Right atrium auricular region (tissue), 2 donors: Measurements from ENCODE around the gene TRPC3. TPM values are rescaled to one million over a fixed set of nuclear protein-coding genes. Genes with fewer than 3 reads are reported as not detected.

ENCODE experiments used
- DNase-seq: peaks from one replicate; pipeline ENCODE4 v3.0.0-alpha.2; 2019; ENCODE audit warnings: low spot score
- H3K27ac ChIP-seq, 2 donors: fragments of 200-600 bp; sonication (generic); 1 replicate in 1 of 2; 2 replicates in 1 of 2; pipeline ENCODE4 v1.5.1; 2016 to 2019
- H3K27me3 ChIP-seq, 2 donors: fragments of 200-600 bp; sonication (generic); one replicate each; pipeline versions ENCODE4 v1.5.1 to v1.6.0; 2017 to 2019
- H3K36me3 ChIP-seq: fragments of 200-600 bp; sonication (generic); one replicate; pipeline ENCODE4 v1.5.1; 2016
- H3K4me1 ChIP-seq, 2 donors: fragments of 200-600 bp; sonication (generic); one replicate each; pipeline versions ENCODE4 v1.5.1 to v1.6.0; 2017 to 2019
- H3K4me3 ChIP-seq, 2 donors: fragments of 200-600 bp; sonication (generic); 1 replicate in 1 of 2; 2 replicates in 1 of 2; pipeline ENCODE4 v1.5.1; 2017 to 2019; ENCODE audit warnings: mild to moderate bottlenecking in 1 of 2, moderate library complexity in 1 of 2
- H3K9me3 ChIP-seq, 2 donors: fragments of 200-600 bp; sonication (generic); one replicate each; pipeline ENCODE4 v1.5.1; 2019
- CTCF ChIP-seq, 2 donors: fragments of 200-600 bp; sonication (generic); IDR thresholded peaks; one replicate each; pipeline ENCODE4 v1.5.1; 2019; ENCODE audit warnings: antibody characterized with exemption in 2 of 2
- total RNA-seq, 2 donors: library from RNA; depleted of rRNA; stranded (reverse); fragments of >200 nt; gene quantifications; one replicate each; pipeline ENCODE4 v1.1.0, GENCODE V29; 2016

The TRPC3 gene
- total RNA-seq, 2 donors from 2014 or later = 0.15 to 0.63 TPM

- Histone ChIP-seq H3K4me3 (no peak overlapping the region), H3K36me3 (no peaks in the 10 kb centered on the region), H3K27me3 (no peaks in the 10 kb centered on the region), H3K9me3 (no peaks in the 10 kb centered on the region), H3K27ac (no peak overlapping the region), H3K4me1 (no peaks in the 10 kb centered on the region)
- DNase-seq = no peak
- TF ChIP-seq CTCF (IDR thresholded peaks at IDR 0.05) = no peak
Observed at GRCh38 chr4:121861426-121861825, 90.4 kb downstream of the TRPC3 start.

GRCh38 chr4:121860121-121860520, 91.7 kb downstream of the TRPC3 start:
- no peak overlapping the region for H3K4me3 ChIP-seq
- no peaks in the 10 kb centered on the region for H3K4me1 ChIP-seq
- no peak for TF ChIP-seq CTCF (IDR thresholded peaks at IDR 0.05)
- peaks cover 3% of the 10 kb centered on the region for H3K36me3 ChIP-seq
- no peak for DNase-seq
- H3K27me3 ChIP-seq = no peaks in the 10 kb centered on the region
- no peak overlapping the region for H3K27ac ChIP-seq
- no peaks in the 10 kb centered on the region for H3K9me3 ChIP-seq

- DNase-seq = no peak
- no peak for TF ChIP-seq CTCF (IDR thresholded peaks at IDR 0.05)
- H3K9me3 ChIP-seq = no peaks in the 10 kb centered on the region
Observed at GRCh38 chr4:121851354-121851753, 100.5 kb downstream of the TRPC3 start.

GRCh38 chr4:121846662-121847061, 105.2 kb downstream of the TRPC3 start:
- Histone ChIP-seq H3K36me3 (peaks cover 36% of the 10 kb centered on the region), H3K4me3 (no peak overlapping the region), H3K27me3 (no peaks in the 10 kb centered on the region), H3K27ac (no peak overlapping the region), H3K9me3 (no peaks in the 10 kb centered on the region), H3K4me1 (no peaks in the 10 kb centered on the region)
- no peak for DNase-seq
- no peak for TF ChIP-seq CTCF (IDR thresholded peaks at IDR 0.05)

More at GRCh38 chr4:121851354-121851753, 100.5 kb downstream of the TRPC3 start:
- no peaks in the 10 kb centered on the region for H3K4me1 ChIP-seq
- H3K27me3 ChIP-seq = no peaks in the 10 kb centered on the region
- H3K4me3 ChIP-seq = no peak overlapping the region
- peaks cover 26% of the 10 kb centered on the region for H3K36me3 ChIP-seq
- H3K27ac ChIP-seq = no peak overlapping the region

GRCh38 chr4:121842862-121843261, 109.0 kb downstream of the TRPC3 start:
- H3K27me3 ChIP-seq = no peaks in the 10 kb centered on the region
- no peak overlapping the region for H3K27ac ChIP-seq
- H3K4me3 ChIP-seq = no peak overlapping the region
- no peaks in the 10 kb centered on the region for H3K4me1 ChIP-seq
- TF ChIP-seq CTCF (IDR thresholded peaks at IDR 0.05) = no peak
- no peaks in the 10 kb centered on the region for H3K9me3 ChIP-seq
- peaks cover 33% of the 10 kb centered on the region for H3K36me3 ChIP-seq
- DNase-seq = no peak

- Histone ChIP-seq H3K9me3 (no peaks in the 10 kb centered on the region), H3K27me3 (no peaks in the 10 kb centered on the region), H3K4me3 (no peak overlapping the region), H3K4me1 (no peaks in the 10 kb centered on the region), H3K27ac (no peak overlapping the region), H3K36me3 (peaks cover 17% of the 10 kb centered on the region)
- TF ChIP-seq CTCF (IDR thresholded peaks at IDR 0.05) = no peak
- no peak for DNase-seq
Observed at GRCh38 chr4:121838136-121838535, 113.7 kb downstream of the TRPC3 start.
